ENCODE results near the gene C1orf87. TPM values are rescaled to one million over a fixed set of nuclear protein-coding genes. Genes with fewer than 3 reads are reported as not detected.

C1orf87 gene
- 0.06 TPM for total RNA-seq

GRCh38 chr1:60073605-60074278, at the start of gene C1orf87:
C1orf87 (minus strand) TSS chr1:60073770; CDS start chr1:60072643, 1,127 bp downstream.

Small RNA genes within 50 kb of the gene (small RNA-seq; reads per million reads assigned to genes)
- gene RN7SL475P (ENCODE audit: low replicate concordance): not detected

Other genes with a start within 250 kb of the C1orf87 start
- 4.7 TPM for gene CYP2J2, start 147.0 kb downstream of the C1orf87 start, total RNA-seq

Data from metanephros (tissue), 2 donors.